NCI-H146 treated with DMSO at 0.1 percent for 48 hours (cell line): ENCODE measurements around the gene CRISP3.

Source experiments
- DNase-seq: peaks from one replicate; lab custom pipeline; 2025; ENCODE audit not compliant: unreplicated experiment; lab: John Stamatoyannopoulos, UW

Gene CRISP3

DNA sequence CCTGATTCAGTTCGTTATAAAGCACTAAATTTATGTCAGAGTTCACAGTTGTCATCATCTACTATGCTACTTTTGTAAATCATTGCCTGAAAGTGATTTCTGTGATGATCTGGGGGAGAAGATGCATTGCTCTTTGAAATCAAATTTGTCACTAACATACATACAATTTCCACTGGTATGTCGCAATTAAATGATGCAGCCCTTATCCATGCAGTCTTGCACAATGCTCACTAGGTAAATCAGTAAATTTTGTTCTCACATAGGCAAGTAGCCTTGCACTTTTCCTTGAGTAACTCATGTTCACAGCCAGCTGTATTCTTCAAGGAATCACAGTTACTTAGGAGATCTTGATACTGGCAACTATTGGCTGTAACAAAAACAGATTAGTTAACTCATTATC, 51.7 kb downstream of the CRISP3 start:
- DNase-seq: no peak
